Karpas-422 (cell line): ENCODE data around the gene AFTPH. TPM values are rescaled to one million over a fixed set of nuclear protein-coding genes. Genes with fewer than 3 reads are reported as not detected.

Source experiments
- DNase-seq: peaks from one replicate; pipeline ENCODE4 v3.0.0-alpha.2; 2015
- H2AFZ ChIP-seq: fragments of 200-600 bp; sonication (generic); 2 replicates; pipeline ENCODE4 v1.6.1; 2014; ENCODE audit warnings: antibody characterized with exemption, low read length, mixed read lengths
- H3K27ac ChIP-seq: fragments of 200-600 bp; sonication (generic); 2 replicates; pipeline ENCODE4 v1.5.1; 2014; ENCODE audit warnings: mild to moderate bottlenecking, low read length, moderate library complexity
- H3K27me3 ChIP-seq: fragments of 200-600 bp; sonication (generic); 2 replicates; pipeline ENCODE4 v1.6.1; 2014; ENCODE audit warnings: low read length, mixed read lengths
- H3K36me3 ChIP-seq: fragments of 200-600 bp; sonication (generic); 2 replicates; pipeline ENCODE4 v1.6.1; 2014; ENCODE audit warnings: low read length, mixed read lengths; ENCODE audit not compliant: insufficient read depth
- H3K4me1 ChIP-seq: fragments of 200-600 bp; sonication (generic); 2 replicates; pipeline ENCODE4 v1.6.1; 2014; ENCODE audit warnings: mild to moderate bottlenecking, low read length, mixed read lengths
- H3K4me2 ChIP-seq: fragments of 200-600 bp; sonication (generic); 2 replicates; pipeline ENCODE4 v1.6.1; 2014; ENCODE audit warnings: low read length, low read depth, mild to moderate bottlenecking; ENCODE audit not compliant: poor library complexity, severe bottlenecking
- H3K4me3 ChIP-seq: fragments of 200-600 bp; sonication (generic); 2 replicates; pipeline ENCODE4 v1.5.1; 2014; ENCODE audit warnings: mild to moderate bottlenecking, antibody characterized with exemption, low read length, mixed read lengths
- H3K79me2 ChIP-seq: fragments of 200-600 bp; sonication (generic); 2 replicates; pipeline ENCODE4 v1.6.1; 2014; ENCODE audit warnings: mild to moderate bottlenecking, low read length, mixed read lengths
- H3K9ac ChIP-seq: fragments of 200-600 bp; sonication (generic); 2 replicates; pipeline ENCODE4 v1.6.0; 2014; ENCODE audit warnings: low read length
- H3K9me2 ChIP-seq: fragments of 200-600 bp; sonication (generic), shearing (Covaris generic); replicated peaks from 2 replicates; pipeline ENCODE4 v1.6.0; 2014; ENCODE audit warnings: mild to moderate bottlenecking, low read length, moderate library complexity; ENCODE audit not compliant: insufficient read depth
- H3K9me3 ChIP-seq: fragments of 300-700, 200-600 bp; sonication (generic); 2 replicates; pipeline ENCODE4 v1.6.1; 2014; ENCODE audit warnings: low read length, mixed read lengths
- H4K20me1 ChIP-seq: fragments of 200-600 bp; sonication (generic); 2 replicates; pipeline ENCODE4 v1.6.1; 2014; ENCODE audit warnings: mild to moderate bottlenecking, antibody characterized with exemption, low read length, low read depth; ENCODE audit not compliant: insufficient read depth
- total RNA-seq: library from RNA; depleted of rRNA; stranded (reverse); fragments of >200 nt; shearing (Covaris generic); gene quantifications from 2 replicates; pipeline ENCODE4 v1.2.3, GENCODE V29; 2014; ENCODE audit warnings: low replicate concordance

Gene AFTPH
- total RNA-seq, 1 experiment from 2014 or later = 124 TPM

- H3K9me2 ChIP-seq = no peaks in the 10 kb centered on the region
- H3K27ac ChIP-seq = peak overlapping the region; percentile 52
- peaks cover 80% of the 10 kb centered on the region for H3K4me1 ChIP-seq
- peaks cover 100% of the 10 kb centered on the region for H3K79me2 ChIP-seq
- H3K27me3 ChIP-seq = no peaks in the 10 kb centered on the region
- no peaks in the 10 kb centered on the region for H3K9me3 ChIP-seq
- no peaks in the 10 kb centered on the region for H4K20me1 ChIP-seq
- H3K4me3 ChIP-seq = peak overlapping the region; percentile 30
- H3K4me2 ChIP-seq = peak overlapping the region; percentile 59
- H2AFZ ChIP-seq = no peak overlapping the region
- H3K36me3 ChIP-seq = peaks cover 4% of the 10 kb centered on the region; the same call in 1 of the 2 replicates
- peak overlapping the region; percentile 20; the same call in 1 of the 2 replicates for H3K9ac ChIP-seq
- DNase-seq = no peak
Measured at GRCh38 chr2:64537991-64538390, 13.9 kb downstream of the AFTPH start.

- H3K27me3 ChIP-seq = no peaks in the 10 kb centered on the region
- peak overlapping the region; percentile 52 for H3K27ac ChIP-seq
- no peaks in the 10 kb centered on the region for H3K9me2 ChIP-seq
- peak overlapping the region; percentile 30 for H3K4me3 ChIP-seq
- peaks cover 4% of the 10 kb centered on the region; the same call in 1 of the 2 replicates for H3K36me3 ChIP-seq
- H3K4me1 ChIP-seq = peaks cover 71% of the 10 kb centered on the region
- DNase-seq = no peak
- H3K4me2 ChIP-seq = peak overlapping the region; percentile 59
- H3K9me3 ChIP-seq = no peaks in the 10 kb centered on the region
- peaks cover 100% of the 10 kb centered on the region for H3K79me2 ChIP-seq
- peak overlapping the region; percentile 20 for H3K9ac ChIP-seq
- no peak overlapping the region for H2AFZ ChIP-seq
- H4K20me1 ChIP-seq = no peaks in the 10 kb centered on the region
Measured at GRCh38 chr2:64538764-64539433, 14.8 kb downstream of the AFTPH start.

- H3K79me2 ChIP-seq = peaks cover 98% of the 10 kb centered on the region
- peaks cover 53% of the 10 kb centered on the region for H3K4me1 ChIP-seq
- H3K4me2 ChIP-seq = peak overlapping the region; percentile 59
- H3K36me3 ChIP-seq = peaks cover 10% of the 10 kb centered on the region; the same call in 1 of the 2 replicates
- no peaks in the 10 kb centered on the region for H3K9me3 ChIP-seq
- H3K4me3 ChIP-seq = no peak overlapping the region
- peak overlapping the region; percentile 52; the same call in 1 of the 2 replicates for H3K27ac ChIP-seq
- H3K27me3 ChIP-seq = no peaks in the 10 kb centered on the region
- no peaks in the 10 kb centered on the region for H4K20me1 ChIP-seq
- no peaks in the 10 kb centered on the region for H3K9me2 ChIP-seq
- DNase-seq = no peak
- H3K9ac ChIP-seq = no peak overlapping the region
- no peak overlapping the region for H2AFZ ChIP-seq
Measured at GRCh38 chr2:64540615-64541014, 16.5 kb downstream of the AFTPH start.

GRCh38 chr2:64541547-64541946 lies 17.4 kb downstream of the AFTPH start:
- Histone ChIP-seq H3K4me3 (no peak overlapping the region), H4K20me1 (no peaks in the 10 kb centered on the region), H3K9ac (no peak overlapping the region), H3K27me3 (no peaks in the 10 kb centered on the region), H3K4me1 (peaks cover 47% of the 10 kb centered on the region), H3K9me3 (no peaks in the 10 kb centered on the region), H3K9me2 (no peaks in the 10 kb centered on the region), H2AFZ (no peak overlapping the region), H3K36me3 (peaks cover 10% of the 10 kb centered on the region; the same call in 1 of the 2 replicates), H3K4me2 (no peak overlapping the region), H3K79me2 (peaks cover 98% of the 10 kb centered on the region), H3K27ac (no peak overlapping the region)
- no peak for DNase-seq

GRCh38 chr2:64542071-64543007 lies 18.2 kb downstream of the AFTPH start:
- Histone ChIP-seq H2AFZ (no peak overlapping the region), H3K9ac (no peak overlapping the region), H3K27me3 (no peaks in the 10 kb centered on the region), H4K20me1 (no peaks in the 10 kb centered on the region), H3K4me3 (no peak overlapping the region), H3K27ac (no peak overlapping the region), H3K79me2 (peaks cover 98% of the 10 kb centered on the region), H3K4me1 (peaks cover 39% of the 10 kb centered on the region), H3K36me3 (peaks cover 15% of the 10 kb centered on the region; the same call in 1 of the 2 replicates), H3K9me2 (no peaks in the 10 kb centered on the region), H3K4me2 (no peak overlapping the region), H3K9me3 (no peaks in the 10 kb centered on the region)
- no peak for DNase-seq

- no peaks in the 10 kb centered on the region for H3K9me2 ChIP-seq
- H3K27ac ChIP-seq = no peak overlapping the region
- no peaks in the 10 kb centered on the region for H4K20me1 ChIP-seq
- H3K79me2 ChIP-seq = peaks cover 96% of the 10 kb centered on the region
- H3K9ac ChIP-seq = no peak overlapping the region
- H3K4me2 ChIP-seq = no peak overlapping the region
- no peak for DNase-seq
- H3K9me3 ChIP-seq = no peaks in the 10 kb centered on the region
- no peak overlapping the region for H2AFZ ChIP-seq
- no peak overlapping the region for H3K4me3 ChIP-seq
- peaks cover 18% of the 10 kb centered on the region; the same call in 1 of the 2 replicates for H3K36me3 ChIP-seq
- H3K4me1 ChIP-seq = peaks cover 31% of the 10 kb centered on the region
- no peaks in the 10 kb centered on the region for H3K27me3 ChIP-seq
Measured at GRCh38 chr2:64543008-64543697, 19.0 kb downstream of the AFTPH start.

- Histone ChIP-seq H3K36me3 (peaks cover 56% of the 10 kb centered on the region), H3K4me1 (peaks cover 10% of the 10 kb centered on the region; the same call in 1 of the 2 replicates), H3K27ac (no peak overlapping the region), H3K9me2 (no peaks in the 10 kb centered on the region), H3K4me3 (no peak overlapping the region), H4K20me1 (no peaks in the 10 kb centered on the region), H3K79me2 (peaks cover 95% of the 10 kb centered on the region), H3K9ac (no peak overlapping the region), H3K27me3 (no peaks in the 10 kb centered on the region), H3K4me2 (no peak overlapping the region), H2AFZ (no peak overlapping the region), H3K9me3 (no peaks in the 10 kb centered on the region; the same call in none of the 2 replicates)
- no peak for DNase-seq
Measured at GRCh38 chr2:64548761-64549160, 24.6 kb downstream of the AFTPH start.
